HepG2 (cell line): ENCODE measurements around the gene UNC5A. TPM values are rescaled to one million over a fixed set of nuclear protein-coding genes. Genes with fewer than 3 reads are reported as not detected.

Source experiments
- ATAC-seq: fragments of 200-7000 bp; cut with Tn5 transposase; 3 replicates; pipeline ENCODE4 v1.9.1; 2020; ENCODE audit warnings: mild to moderate bottlenecking, moderate library complexity
- BruUV-seq: library from RNA; stranded (reverse); fragments of 400-500 nt; replicated peaks from 2 replicates; lab custom pipeline; 2021; lab: Mats Ljungman, UMichigan
- CTCF ChIA-PET: fragments of 300-600 bp; formaldehyde crosslinking; extraction: SDS; loops from one replicate; lab custom pipeline; 2021; ENCODE audit warnings: low total read pairs, inconsistent platforms, low intra/inter-chr PET ratio; lab: Yijun Ruan, JAX
- POLR2A ChIA-PET: fragments of 350-600 bp; sonication (Branson Sonifier 250); formaldehyde crosslinking; loops from one replicate; lab custom pipeline; 2020; ENCODE audit warnings: antibody characterized with exemption, inconsistent platforms; lab: Yijun Ruan, JAX
- DNase-seq: peaks from one replicate; pipeline ENCODE4 v3.0.0-alpha.2; 2015; ENCODE audit warnings: low spot score
- FAIRE-seq: peaks from 3 replicates; lab custom pipeline; 2011; peaks lifted over from hg19 to GRCh38; lab: Jason Lieb, UNC
- H2AFZ ChIP-seq: one replicate; pipeline ENCODE4 v1.6.1; 2011; ENCODE audit warnings: low read length, inconsistent platforms
- H3K27ac ChIP-seq: fragments of 300-600 bp; 3 replicates; pipeline ENCODE4 v1.8.0; 2011; ENCODE audit warnings: mixed run types, mild to moderate bottlenecking, mixed read lengths, low read length, inconsistent platforms; ENCODE audit not compliant: insufficient read depth; ENCODE audit errors: extremely low read length
- H3K27me3 ChIP-seq, 2 experiments: fragments of 200-600 bp in 1 of 2; 2 replicates in 1 of 2; 3 replicates in 1 of 2; pipeline versions ENCODE4 v1.6.0 to v1.8.0; 2011; ENCODE audit warnings: low read length in 2 of 2, mild to moderate bottlenecking in 2 of 2, moderate library complexity in 2 of 2, inconsistent platforms in 1 of 2; ENCODE audit not compliant: insufficient read depth in 2 of 2, control insufficient read depth in 1 of 2
- H3K36me3 ChIP-seq, 2 experiments: fragments of 200-600 bp in 1 of 2; replicated peaks in 1 of 2; 2 replicates in 1 of 2; 3 replicates in 1 of 2; pipeline versions ENCODE4 v1.5.1 to v1.8.0; 2011; ENCODE audit warnings: low read length in 2 of 2, inconsistent platforms in 1 of 2; ENCODE audit not compliant: insufficient read depth in 2 of 2, control insufficient read depth in 1 of 2
- H3K4me1 ChIP-seq: 2 replicates; pipeline ENCODE4 v1.5.1; 2012; ENCODE audit warnings: low read length, inconsistent platforms; ENCODE audit not compliant: insufficient read depth
- H3K4me2 ChIP-seq: 2 replicates; pipeline ENCODE4 v1.6.0; 2011; ENCODE audit warnings: low read depth, low read length, inconsistent platforms
- H3K4me3 ChIP-seq, 3 experiments: fragments of 200-600 bp in 1 of 3; sonication (generic), shearing (Covaris generic) in 1 of 3; replicated peaks in 1 of 3; 2 replicates each; pipeline ENCODE4 v1.5.1; 2011 to 2016; ENCODE audit warnings: low read length in 3 of 3, inconsistent platforms in 2 of 3, low read depth in 2 of 3, mild to moderate bottlenecking in 2 of 3, control low read depth in 1 of 3, mixed read lengths in 1 of 3; ENCODE audit not compliant: insufficient read depth in 1 of 3
- H3K79me2 ChIP-seq: one replicate; pipeline ENCODE4 v1.6.1; 2011; ENCODE audit warnings: low read length, inconsistent platforms; ENCODE audit not compliant: insufficient read depth
- H3K9ac ChIP-seq: 2 replicates; pipeline ENCODE4 v1.6.0; 2011; ENCODE audit warnings: mild to moderate bottlenecking, low read depth, low read length, inconsistent platforms; ENCODE audit not compliant: insufficient read depth
- H3K9me3 ChIP-seq: 2 replicates; pipeline ENCODE4 v1.5.1; 2012; ENCODE audit warnings: mild to moderate bottlenecking, low read length
- H4K20me1 ChIP-seq: 2 replicates; pipeline ENCODE4 v1.6.0; 2011; ENCODE audit warnings: inconsistent platforms, mild to moderate bottlenecking, low read length, moderate library complexity; ENCODE audit not compliant: insufficient read depth
- ATF2 ChIP-seq: sonication (generic); formaldehyde crosslinking; IDR thresholded peaks from 2 replicates; pipeline ENCODE4 v1.4.0; 2020; ENCODE audit warnings: missing genetic modification reagents
- BATF2 ChIP-seq: sonication (generic); formaldehyde crosslinking; IDR thresholded peaks from 2 replicates; pipeline ENCODE4 v1.8.0; 2022; ENCODE audit warnings: mild to moderate bottlenecking, missing genetic modification reagents, moderate library complexity
- CERS6 ChIP-seq: sonication (generic); formaldehyde crosslinking; IDR thresholded peaks from 2 replicates; pipeline ENCODE4 v1.5.0; 2020; ENCODE audit warnings: missing genetic modification reagents
- CSRNP1 ChIP-seq: sonication (generic); formaldehyde crosslinking; IDR thresholded peaks from 2 replicates; pipeline ENCODE4 v1.8.1; 2023; ENCODE audit warnings: mild to moderate bottlenecking, missing genetic modification reagents
- HOXA9 ChIP-seq: sonication (generic); formaldehyde crosslinking; IDR thresholded peaks from 2 replicates; pipeline ENCODE4 v1.8.1; 2022; ENCODE audit warnings: missing genetic modification reagents, mild to moderate bottlenecking, moderate library complexity, borderline replicate concordance
- KAT7 ChIP-seq: IDR thresholded peaks from 2 replicates; pipeline ENCODE4 v1.6.1; 2018; ENCODE audit warnings: borderline replicate concordance, missing compliant biosample characterization
- MIER3 ChIP-seq: IDR thresholded peaks from 2 replicates; pipeline ENCODE4 v1.6.1; 2016; ENCODE audit warnings: missing compliant biosample characterization, borderline replicate concordance
- REXO4 ChIP-seq: sonication (generic); formaldehyde crosslinking; IDR thresholded peaks from 2 replicates; pipeline ENCODE4 v1.8.0; 2022; ENCODE audit warnings: missing genetic modification reagents, mild to moderate bottlenecking, borderline replicate concordance
- TFDP1 ChIP-seq: IDR thresholded peaks from 2 replicates; pipeline ENCODE4 v1.6.1; 2016; ENCODE audit warnings: missing compliant biosample characterization, missing genetic modification reagents, borderline replicate concordance
- TRIM22 ChIP-seq: fragments of 450-650 bp; IDR thresholded peaks from 2 replicates; pipeline ENCODE4 v1.6.1; 2017
- U2AF1 ChIP-seq: fragments of 200-400 bp; formaldehyde crosslinking; optimal IDR thresholded peaks from 2 replicates; pipeline ENCODE3; 2017; ENCODE audit warnings: mild to moderate bottlenecking, low read depth, low read length
- ZBTB20 ChIP-seq: sonication (generic); formaldehyde crosslinking; IDR thresholded peaks from 2 replicates; pipeline ENCODE4 v1.8.1; 2023; ENCODE audit warnings: missing genetic modification reagents, low read depth, mild to moderate bottlenecking, borderline replicate concordance
- ZNF143 ChIP-seq: sonication (generic); formaldehyde crosslinking; IDR thresholded peaks from 2 replicates; pipeline ENCODE4 v1.4.0; 2020; ENCODE audit warnings: missing genetic modification reagents
- ZNF557 ChIP-seq: sonication (generic); formaldehyde crosslinking; IDR thresholded peaks from 2 replicates; pipeline ENCODE4 v1.4.0; 2020; ENCODE audit warnings: missing genetic modification reagents
- ZNF784 ChIP-seq: sonication (generic); formaldehyde crosslinking; IDR thresholded peaks from 2 replicates; pipeline ENCODE4 v1.5.1; 2020; ENCODE audit warnings: missing genetic modification reagents, mild to moderate bottlenecking, borderline replicate concordance
- WGBS: methylation state at CpG from one replicate; pipeline ENCODE4 v1.1.6; 2017; ENCODE audit warnings: low lambda C conversion rate; 5-methylcytosine and 5-hydroxymethylcytosine counted together
- in situ Hi-C: cut with HindIII; loops from 2 replicates; pipeline ENCODE4 v1.10.0; 2017; ENCODE audit warnings: low pct_unique_long_range_greater_than_20kb; ENCODE audit not compliant: extremely low pct_ligation_motif_present
- intact Hi-C: fragments of 100-400 bp; cut with micrococcal nuclease; formaldehyde crosslinking; loops from one replicate; pipeline ENCODE4 v1.10.0; 2022; ENCODE audit not compliant: unreplicated experiment
- polyA plus RNA-seq, 8 experiments: library from polyadenylated mRNA; depleted of rRNA in 3 of 8; stranded (reverse) in 7 of 8; unstranded in 1 of 8; fragments of >200 nt; fragmentation: Illumina TruSeq in 4 of 8; extraction: Trizol in 4 of 8; gene quantifications; 2 replicates each; pipeline versions ENCODE4 v1.2.1 to v1.2.3, GENCODE V29; 2011 to 2016; ENCODE audit warnings: low read depth in 4 of 8, missing spikeins in 1 of 8, mixed read lengths in 1 of 8; ENCODE audit not compliant: insufficient read depth in 1 of 8
- total RNA-seq, 5 experiments: library from RNA; depleted of rRNA; stranded (reverse); fragments of >200 nt; fragmentation: Illumina TruSeq; extraction: Trizol; gene quantifications; 2 replicates each; pipeline ENCODE4 v1.2.3, GENCODE V29; 2016; ENCODE audit warnings: low read depth in 1 of 5

UNC5A gene
- total and polyA plus RNA-seq, 2 of the 13 experiments (the other 11 are each of a cell fraction or from before 2014, with no cell fraction given) = not detected

- no TSS peak for BruUV-seq
- H3K79me2 ChIP-seq = no peaks in the 10 kb centered on the region
- intact Hi-C loops = no loop called here
- H3K4me2 ChIP-seq = no peak overlapping the region
- no peak overlapping the region for H3K27ac ChIP-seq
- no peak overlapping the region for H3K4me3 ChIP-seq
- H3K4me1 ChIP-seq = peaks cover 2% of the 10 kb centered on the region
- WGBS = 16% methylated on average over 7 of the region's 7 CpGs
- DNase-seq (no peak), FAIRE-seq (no peak), ATAC-seq (no peak)
- ChIA-PET POLR2A (no interaction called here), CTCF (no interaction called here)
- in situ Hi-C loops = no loop called here
- H3K27me3 ChIP-seq = peaks cover 8 to 76% of the 10 kb centered on the region in 2 experiments; a peak in 4 of 5 replicates
- no peaks in the 10 kb centered on the region for H4K20me1 ChIP-seq
- H3K36me3 ChIP-seq = no peaks in the 10 kb centered on the region
- H3K9ac ChIP-seq = no peak overlapping the region
- no peak overlapping the region for H2AFZ ChIP-seq
- H3K9me3 ChIP-seq = no peaks in the 10 kb centered on the region
- TF ChIP-seq TRIM22 (no peak), ATF2 (CRISPR knock-in tag) (no peak), CERS6 (CRISPR knock-in tag) (no peak), ZNF784 (CRISPR knock-in tag) (no peak), CSRNP1 (CRISPR knock-in tag) (no peak), TFDP1 (CRISPR knock-in tag) (no peak), ZBTB20 (CRISPR knock-in tag) (no peak), KAT7 (CRISPR knock-in tag) (no peak), ZNF557 (CRISPR knock-in tag) (no peak), REXO4 (CRISPR knock-in tag) (no peak), ZNF143 (CRISPR knock-in tag) (no peak), U2AF1 (no peak), BATF2 (CRISPR knock-in tag) (no peak), HOXA9 (CRISPR knock-in tag) (no peak), MIER3 (no peak)
These were observed 35.0 kb upstream of the UNC5A start for GRCh38 chr5:176775409-176775808.
